ENCODE results near the gene AGTPBP1.

GRCh38 chr9:85502815-85503655 lies 238.7 kb downstream of the AGTPBP1 start:
- TF ChIP-seq POLR2AphosphoS5 (IDR thresholded peaks at IDR 0.05) (no peak), POLR2A (IDR thresholded peaks at IDR 0.05) (no peak)
- TF ChIP-seq, protein P1, sequence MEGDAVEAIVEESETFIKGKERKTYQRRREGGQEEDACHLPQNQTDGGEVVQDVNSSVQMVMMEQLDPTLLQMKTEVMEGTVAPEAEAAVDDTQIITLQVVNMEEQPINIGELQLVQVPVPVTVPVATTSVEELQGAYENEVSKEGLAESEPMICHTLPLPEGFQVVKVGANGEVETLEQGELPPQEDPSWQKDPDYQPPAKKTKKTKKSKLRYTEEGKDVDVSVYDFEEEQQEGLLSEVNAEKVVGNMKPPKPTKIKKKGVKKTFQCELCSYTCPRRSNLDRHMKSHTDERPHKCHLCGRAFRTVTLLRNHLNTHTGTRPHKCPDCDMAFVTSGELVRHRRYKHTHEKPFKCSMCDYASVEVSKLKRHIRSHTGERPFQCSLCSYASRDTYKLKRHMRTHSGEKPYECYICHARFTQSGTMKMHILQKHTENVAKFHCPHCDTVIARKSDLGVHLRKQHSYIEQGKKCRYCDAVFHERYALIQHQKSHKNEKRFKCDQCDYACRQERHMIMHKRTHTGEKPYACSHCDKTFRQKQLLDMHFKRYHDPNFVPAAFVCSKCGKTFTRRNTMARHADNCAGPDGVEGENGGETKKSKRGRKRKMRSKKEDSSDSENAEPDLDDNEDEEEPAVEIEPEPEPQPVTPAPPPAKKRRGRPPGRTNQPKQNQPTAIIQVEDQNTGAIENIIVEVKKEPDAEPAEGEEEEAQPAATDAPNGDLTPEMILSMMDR (IDR thresholded peaks at IDR 0.05), result no peak
